SK-N-MC (cell line): ENCODE measurements around the gene AP2S1.
"Not testable (repeated sequence)": the region's sequence is repeated elsewhere in the genome, so short reads cannot be mapped to it uniquely, and the experiment has no call there.

Source experiments
- DNase-seq: peaks from one replicate; pipeline ENCODE4 v3.0.0-alpha.2; 2011; ENCODE audit warnings: low read depth, low spot score
- H3K27ac ChIP-seq: fragments of 200-600 bp; sonication (generic); 2 replicates; pipeline ENCODE4 v1.5.1; 2016; ENCODE audit warnings: mixed run types
- H3K36me3 ChIP-seq: fragments of 200-600 bp; sonication (generic); 2 replicates; pipeline ENCODE4 v1.6.1; 2017; ENCODE audit warnings: antibody characterized with exemption, low read length, mixed read lengths; ENCODE audit not compliant: insufficient read depth
- H3K4me3 ChIP-seq: fragments of 200-600 bp; sonication (generic); 2 replicates; pipeline ENCODE4 v1.5.1; 2016
- H3K9ac ChIP-seq: fragments of 200-600 bp; sonication (generic); 2 replicates; pipeline ENCODE4 v1.8.0; 2017; ENCODE audit warnings: mixed run types, mixed read lengths; ENCODE audit not compliant: insufficient read length
- H3K9me3 ChIP-seq: fragments of 200-600 bp; sonication (generic); 2 replicates; pipeline ENCODE4 v1.6.1; 2017; ENCODE audit warnings: low read depth, mild to moderate bottlenecking, antibody characterized with exemption, low read length, moderate library complexity, mixed read lengths
- EZH2 ChIP-seq: fragments of 200-600 bp; sonication (generic); IDR thresholded peaks from one replicate; pipeline ENCODE4 v1.6.1; 2017; ENCODE audit warnings: antibody characterized with exemption
- FOXP2 ChIP-seq: optimal IDR thresholded peaks from 2 replicates; pipeline ENCODE3; 2011; ENCODE audit warnings: mild to moderate bottlenecking, moderate library complexity; ENCODE audit not compliant: insufficient read depth; ENCODE audit errors: extremely low read length, control extremely low read depth
- POLR2AphosphoS5 ChIP-seq: IDR thresholded peaks from 2 replicates; pipeline ENCODE4 v1.6.1; 2012; ENCODE audit warnings: mild to moderate bottlenecking, low read depth, low read length, borderline replicate concordance

Gene AP2S1

DNA sequence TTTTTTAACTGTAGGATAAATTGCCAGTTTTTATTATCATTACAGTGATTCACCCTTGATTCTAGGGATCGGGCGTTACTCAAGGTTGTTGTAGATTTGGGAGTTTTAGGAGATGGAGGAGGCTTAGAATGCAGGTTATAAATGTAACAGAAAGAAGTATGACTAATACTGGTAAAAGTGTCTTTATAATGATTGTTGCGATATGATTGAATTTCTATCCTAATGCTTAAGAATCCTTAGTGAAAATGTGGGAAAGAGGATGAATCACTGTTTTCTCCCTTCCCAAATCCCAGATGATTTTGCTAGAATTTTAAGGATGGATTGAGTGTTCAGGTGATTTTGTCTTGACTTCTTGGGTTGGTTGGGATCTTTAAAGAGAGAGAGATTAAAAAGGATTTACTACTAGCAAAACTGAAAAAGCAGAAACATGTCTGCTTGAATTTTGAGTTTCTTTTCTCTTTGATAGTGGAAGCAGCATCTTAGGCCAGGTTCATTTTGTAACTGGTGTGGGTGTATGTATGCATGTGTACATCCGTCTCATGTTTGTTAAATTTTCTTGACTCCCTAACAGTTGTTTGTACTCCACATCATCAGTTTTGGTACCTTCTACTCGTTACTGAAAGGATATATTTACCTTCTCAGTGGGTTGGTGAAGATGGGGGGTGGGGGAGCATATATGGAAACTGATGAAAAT is 36.0 kb upstream of the AP2S1 start:
- no peak overlapping the region for H3K27ac ChIP-seq
- no peak for TF ChIP-seq EZH2
- TF ChIP-seq FOXP2 = no peak
- TF ChIP-seq POLR2AphosphoS5 = no peak
- no peak overlapping the region for H3K4me3 ChIP-seq
- DNase-seq = no peak
- H3K9ac ChIP-seq = no peak overlapping the region
- H3K36me3 ChIP-seq = peaks cover 27% of the 10 kb centered on the region
- 0 out of 2 replicates have a peak, but pooled peaks cover 4% of the 10 kb centered on the region for H3K9me3 ChIP-seq

DNA sequence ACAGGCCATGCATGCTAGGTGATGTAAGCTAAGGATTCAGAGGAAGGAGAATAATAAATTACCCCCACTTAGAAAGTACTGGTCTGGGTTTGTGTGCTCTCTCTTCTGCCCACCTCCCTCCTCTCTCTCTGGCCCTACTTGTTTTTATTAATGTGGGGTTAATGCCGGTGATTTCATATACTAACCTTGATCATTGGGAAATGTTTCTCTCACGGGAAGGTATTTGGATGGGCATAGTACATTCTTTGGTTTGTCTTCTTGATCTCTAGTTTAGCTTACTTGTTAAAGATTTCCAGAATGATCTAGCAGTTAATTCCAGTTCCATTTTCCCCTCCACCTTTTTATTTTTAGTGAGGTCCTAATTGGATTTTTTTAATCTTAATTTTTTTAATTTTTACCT is 34.8 kb upstream of the AP2S1 start:
- TF ChIP-seq FOXP2 (no peak), EZH2 (no peak), POLR2AphosphoS5 (no peak)
- no peak for DNase-seq
- Histone ChIP-seq H3K9ac (no peak overlapping the region), H3K27ac (no peak overlapping the region), H3K4me3 (no peak overlapping the region), H3K36me3 (peaks cover 30% of the 10 kb centered on the region), H3K9me3 (0 out of 2 replicates have a peak, but pooled peaks cover 4% of the 10 kb centered on the region)

DNA sequence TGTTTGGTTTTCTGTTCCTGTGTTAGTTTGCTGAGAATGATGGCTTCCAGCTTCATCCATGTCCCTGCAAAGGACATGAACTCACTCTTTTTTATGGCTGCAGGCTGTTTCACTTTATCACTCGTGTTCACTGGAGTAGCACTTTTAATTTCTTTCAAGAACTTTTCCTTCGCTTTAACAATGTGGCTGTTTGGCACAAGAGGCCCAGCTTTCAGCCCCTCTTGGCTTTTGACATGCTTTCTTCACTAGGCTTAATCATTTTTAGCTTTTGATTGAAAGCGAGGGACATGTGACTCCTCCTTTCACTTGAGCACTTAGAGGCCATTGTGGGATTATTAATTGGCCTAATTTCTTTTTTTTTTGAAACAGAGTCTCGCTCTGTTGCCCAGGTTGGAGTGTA is 32.1 kb upstream of the AP2S1 start:
- H3K9ac ChIP-seq, H3K9me3 ChIP-seq, H3K4me3 ChIP-seq, H3K27ac ChIP-seq, DNase-seq: not testable (repeated sequence)
- H3K36me3 ChIP-seq = peaks cover 30% of the 10 kb centered on the region

DNA sequence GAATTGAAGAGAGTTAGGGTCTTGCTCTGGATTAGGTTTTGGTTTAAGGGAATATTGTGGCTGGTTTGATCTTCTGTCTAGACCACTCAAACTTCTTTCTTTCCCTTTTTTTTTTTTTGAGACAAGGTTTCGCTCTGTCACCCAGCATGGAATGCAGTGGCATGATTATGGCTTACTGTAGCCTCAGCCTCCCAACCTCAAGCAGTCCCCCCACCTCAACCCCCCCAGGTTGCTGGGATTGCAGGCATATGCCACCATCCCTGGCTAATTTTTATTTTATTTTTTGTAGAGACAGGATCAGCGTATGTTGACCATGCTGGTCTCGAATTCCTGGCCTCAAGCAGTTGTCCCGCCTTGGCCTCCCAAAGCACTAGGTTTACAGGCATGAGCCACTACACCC is 31.4 kb upstream of the AP2S1 start:
- TF ChIP-seq POLR2AphosphoS5 = no peak
- no peak for TF ChIP-seq EZH2
- no peak for TF ChIP-seq FOXP2
- H3K27ac ChIP-seq = no peak overlapping the region

DNA sequence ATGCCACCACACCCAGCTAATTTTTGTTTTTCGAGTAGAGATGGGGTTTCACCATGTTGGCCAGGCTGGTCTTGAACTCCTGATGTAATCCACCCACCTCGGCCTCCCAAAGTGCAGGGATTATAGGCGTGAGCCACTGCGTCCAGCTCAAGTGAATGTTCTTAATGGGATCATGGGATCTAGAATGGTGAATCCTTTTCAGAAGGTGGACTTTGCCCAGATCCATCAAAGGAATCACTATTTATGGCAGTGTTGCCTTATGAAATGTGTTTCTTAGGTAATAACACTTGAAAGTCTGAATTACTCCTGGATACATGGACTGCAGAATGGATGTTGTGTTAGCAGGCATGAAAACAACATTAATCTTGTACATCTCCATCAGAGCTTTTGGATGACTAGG is 30.4 kb upstream of the AP2S1 start:
- no peak for DNase-seq
- H3K9ac ChIP-seq = no peak overlapping the region
- no peak overlapping the region for H3K4me3 ChIP-seq
- H3K36me3 ChIP-seq = peaks cover 16% of the 10 kb centered on the region
- no peaks in the 10 kb centered on the region for H3K9me3 ChIP-seq
- TF ChIP-seq EZH2 (no peak), POLR2AphosphoS5 (no peak), FOXP2 (no peak)
- H3K27ac ChIP-seq = no peak overlapping the region

More for the DNA sequence above, 31.4 kb upstream of the AP2S1 start:
- H3K9ac ChIP-seq = no peak overlapping the region
- H3K36me3 ChIP-seq = peaks cover 23% of the 10 kb centered on the region
- no peak overlapping the region for H3K4me3 ChIP-seq
- H3K9me3 ChIP-seq = 0 out of 2 replicates have a peak, but pooled peaks cover 4% of the 10 kb centered on the region
- no peak for DNase-seq

DNA sequence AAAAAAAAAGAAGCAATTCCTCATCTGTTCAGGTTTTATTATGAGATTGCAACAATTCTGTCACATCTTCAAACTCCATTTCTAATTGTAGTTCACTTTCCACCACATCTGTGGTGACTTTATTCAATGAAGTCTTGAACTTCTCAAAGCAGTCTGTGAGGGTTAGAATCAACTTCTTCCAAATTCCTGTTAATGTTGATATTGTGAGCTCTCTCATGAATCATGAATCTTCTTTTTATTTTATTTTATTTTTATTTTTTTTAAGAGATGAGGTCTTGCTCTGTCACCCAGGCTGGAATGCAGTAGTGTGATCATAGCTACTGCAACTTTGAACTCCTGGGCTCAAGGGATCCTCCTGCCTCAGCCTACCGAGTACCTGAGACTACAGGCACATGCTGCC is 29.8 kb upstream of the AP2S1 start:
- DNase-seq = no peak
- Histone ChIP-seq H3K9ac (no peak overlapping the region), H3K9me3 (no peaks in the 10 kb centered on the region), H3K36me3 (peaks cover 16% of the 10 kb centered on the region), H3K27ac (no peak overlapping the region), H3K4me3 (no peak overlapping the region)
- no peak for TF ChIP-seq FOXP2
- no peak for TF ChIP-seq EZH2
- no peak for TF ChIP-seq POLR2AphosphoS5

DNA sequence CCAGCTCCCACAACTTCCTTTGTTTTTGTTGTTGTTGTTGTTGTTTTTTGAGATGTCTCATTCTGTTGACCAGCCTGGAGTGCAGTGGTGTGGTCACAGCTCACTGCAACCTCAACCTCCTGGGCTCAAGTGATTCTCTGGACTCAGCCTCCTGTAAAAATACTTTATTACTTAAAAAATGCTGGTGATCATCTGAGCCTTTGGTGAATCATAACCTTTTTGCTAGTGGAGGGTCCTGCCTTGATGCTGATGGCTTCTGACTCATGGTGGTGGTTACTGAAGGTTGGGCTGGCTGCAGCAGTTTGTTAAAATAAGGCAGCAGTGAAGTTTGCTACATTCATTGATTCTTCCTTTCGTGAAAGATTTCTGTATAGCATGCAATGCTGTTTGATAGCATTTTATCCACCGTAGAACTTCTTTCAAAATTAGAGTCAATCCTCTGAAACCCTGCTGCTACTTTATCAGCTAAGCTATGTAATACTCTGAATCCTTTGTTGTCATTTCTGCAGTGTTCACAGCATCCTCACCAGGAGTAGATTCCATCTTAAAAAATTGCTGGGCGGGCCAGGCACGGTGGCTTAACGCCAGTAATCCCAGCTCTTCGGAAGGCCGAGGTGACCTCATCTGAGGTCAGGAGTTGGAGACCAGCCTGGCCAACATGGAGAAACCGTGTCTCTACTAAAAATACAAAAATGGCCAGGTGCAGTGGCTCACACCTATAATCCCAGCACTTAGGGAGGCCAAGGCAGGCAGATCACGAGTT is 28.1 kb upstream of the AP2S1 start:
- Histone ChIP-seq H3K27ac (no peak overlapping the region), H3K4me3 (no peak overlapping the region), H3K9ac (no peak overlapping the region), H3K36me3 (peaks cover 6% of the 10 kb centered on the region; the same call in 1 of the 2 replicates), H3K9me3 (no peaks in the 10 kb centered on the region)
- DNase-seq = no peak
- TF ChIP-seq POLR2AphosphoS5 (no peak), EZH2 (no peak), FOXP2 (no peak)

DNA sequence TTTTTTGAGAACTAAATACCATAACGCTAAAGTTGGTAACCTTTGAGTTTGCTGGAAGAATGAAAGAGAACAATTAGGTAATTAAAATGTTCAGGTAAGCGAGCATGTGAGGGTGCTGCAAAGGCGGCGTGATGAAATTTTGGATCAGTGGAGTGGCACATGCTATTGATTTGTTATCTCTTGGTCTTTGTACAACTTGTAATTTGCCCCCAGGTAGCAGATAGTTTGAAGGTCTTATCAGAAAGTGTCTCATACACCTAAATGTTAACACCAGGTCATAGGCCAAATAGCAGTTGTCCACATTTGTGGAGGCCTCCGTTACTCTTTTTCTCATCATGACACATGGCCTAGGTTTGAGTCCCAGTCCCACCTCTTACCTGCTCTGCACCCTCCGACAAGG is 25.0 kb upstream of the AP2S1 start:
- DNase-seq = no peak
- no peak overlapping the region for H3K27ac ChIP-seq
- H3K4me3 ChIP-seq = no peak overlapping the region
- TF ChIP-seq POLR2AphosphoS5 (no peak), FOXP2 (no peak), EZH2 (no peak)
- H3K9ac ChIP-seq = no peak overlapping the region
- no peaks in the 10 kb centered on the region; the same call in 1 of the 2 replicates for H3K36me3 ChIP-seq
- H3K9me3 ChIP-seq = no peaks in the 10 kb centered on the region
